Neural crest cell (in vitro differentiated cells): ENCODE results near the gene PEAK1. TPM values are rescaled to one million over a fixed set of nuclear protein-coding genes. Genes with fewer than 3 reads are reported as not detected.

Experiments used
- DNase-seq: peaks from one replicate; pipeline ENCODE4 v3.0.0; 2021; ENCODE audit warnings: low read depth, mixed read lengths, low spot score
- H3K27ac Mint-ChIP-seq: one replicate; pipeline ENCODE4 v1.8.0; 2021; ENCODE audit warnings: mild to moderate bottlenecking, mixed read lengths; ENCODE audit not compliant: unreplicated experiment
- H3K27me3 Mint-ChIP-seq: 2 replicates; pipeline ENCODE4 v1.8.0; 2021; ENCODE audit warnings: low read depth, mild to moderate bottlenecking, mixed read lengths
- H3K36me3 Mint-ChIP-seq: 2 replicates; pipeline ENCODE4 v1.8.0; 2021; ENCODE audit warnings: low read depth, mild to moderate bottlenecking, mixed read lengths
- H3K4me1 Mint-ChIP-seq: 2 replicates; pipeline ENCODE4 v1.8.0; 2021; ENCODE audit warnings: mixed read lengths
- H3K4me3 Mint-ChIP-seq: one replicate; pipeline ENCODE4 v1.8.0; 2021; ENCODE audit warnings: mild to moderate bottlenecking, mixed read lengths
- H3K9me3 Mint-ChIP-seq: 2 replicates; pipeline ENCODE4 v1.8.0; 2021; ENCODE audit warnings: mixed read lengths
- total RNA-seq: library from RNA; stranded (reverse); gene quantifications from 2 replicates; pipeline ENCODE4 v1.2.1, GENCODE V29; 2021
- TF ChIP-seq, protein P1 (sequence below): fragments of 200-600 bp; sonication (generic); conservative IDR thresholded peaks from 2 replicates; pipeline ENCODE4 v1.5.0; 2021; ENCODE audit warnings: antibody characterized with exemption, mild to moderate bottlenecking

The PEAK1 gene
- total RNA-seq, 1 donor from 2014 or later = 26.0 TPM

DNA sequence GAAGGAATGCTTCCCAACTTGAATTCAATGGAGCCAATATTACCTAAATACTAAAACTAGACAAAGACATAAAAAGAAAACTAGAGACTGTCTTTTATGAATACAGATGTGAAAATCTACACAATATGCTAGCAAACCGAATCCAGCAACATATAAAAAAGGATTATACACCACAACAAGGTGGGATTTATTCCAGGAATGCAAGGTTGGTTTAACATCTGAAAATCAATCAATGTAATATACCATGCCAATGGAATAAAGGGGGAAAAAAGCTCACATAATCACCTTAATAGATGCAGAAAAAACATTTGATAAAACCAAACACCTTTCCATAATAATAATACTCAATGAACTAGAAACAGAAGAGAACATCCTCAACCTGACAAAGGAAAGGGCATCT, 279.7 kb downstream of the PEAK1 start:
- no peak overlapping the region for H3K27ac Mint-ChIP-seq
- no peaks in the 10 kb centered on the region for H3K27me3 Mint-ChIP-seq
- DNase-seq = no peak
- H3K36me3 Mint-ChIP-seq = peaks cover 36% of the 10 kb centered on the region
- no peak overlapping the region for H3K4me3 Mint-ChIP-seq
- H3K4me1 Mint-ChIP-seq = no peaks in the 10 kb centered on the region
- peaks cover 8% of the 10 kb centered on the region for H3K9me3 Mint-ChIP-seq
- TF ChIP-seq, protein P1, sequence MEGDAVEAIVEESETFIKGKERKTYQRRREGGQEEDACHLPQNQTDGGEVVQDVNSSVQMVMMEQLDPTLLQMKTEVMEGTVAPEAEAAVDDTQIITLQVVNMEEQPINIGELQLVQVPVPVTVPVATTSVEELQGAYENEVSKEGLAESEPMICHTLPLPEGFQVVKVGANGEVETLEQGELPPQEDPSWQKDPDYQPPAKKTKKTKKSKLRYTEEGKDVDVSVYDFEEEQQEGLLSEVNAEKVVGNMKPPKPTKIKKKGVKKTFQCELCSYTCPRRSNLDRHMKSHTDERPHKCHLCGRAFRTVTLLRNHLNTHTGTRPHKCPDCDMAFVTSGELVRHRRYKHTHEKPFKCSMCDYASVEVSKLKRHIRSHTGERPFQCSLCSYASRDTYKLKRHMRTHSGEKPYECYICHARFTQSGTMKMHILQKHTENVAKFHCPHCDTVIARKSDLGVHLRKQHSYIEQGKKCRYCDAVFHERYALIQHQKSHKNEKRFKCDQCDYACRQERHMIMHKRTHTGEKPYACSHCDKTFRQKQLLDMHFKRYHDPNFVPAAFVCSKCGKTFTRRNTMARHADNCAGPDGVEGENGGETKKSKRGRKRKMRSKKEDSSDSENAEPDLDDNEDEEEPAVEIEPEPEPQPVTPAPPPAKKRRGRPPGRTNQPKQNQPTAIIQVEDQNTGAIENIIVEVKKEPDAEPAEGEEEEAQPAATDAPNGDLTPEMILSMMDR = no peak

DNA sequence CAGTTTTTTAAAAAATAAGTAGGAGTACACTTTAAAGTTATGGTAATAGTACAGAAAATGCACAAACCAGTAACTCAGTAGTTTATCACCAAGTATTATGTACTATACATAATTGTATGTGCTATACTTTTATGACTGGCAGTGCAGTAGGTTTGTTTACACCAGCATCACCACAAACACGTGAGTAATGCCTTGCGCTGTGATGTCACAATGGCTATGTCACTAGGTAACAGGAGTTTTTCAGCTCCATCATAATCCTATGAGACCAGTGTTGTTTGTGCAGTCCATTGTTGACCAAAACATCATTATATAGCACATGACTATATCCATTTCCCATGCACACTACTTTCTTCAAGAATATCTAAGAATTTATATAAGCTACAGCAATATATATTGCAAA, 280.6 kb downstream of the PEAK1 start:
- DNase-seq = no peak
- Mint-ChIP-seq H3K27me3 (no peaks in the 10 kb centered on the region), H3K36me3 (peaks cover 36% of the 10 kb centered on the region), H3K4me1 (no peaks in the 10 kb centered on the region), H3K4me3 (no peak overlapping the region), H3K27ac (peak overlapping the region; percentile 37), H3K9me3 (peaks cover 8% of the 10 kb centered on the region)
- TF ChIP-seq, protein P1 = no peak

DNA sequence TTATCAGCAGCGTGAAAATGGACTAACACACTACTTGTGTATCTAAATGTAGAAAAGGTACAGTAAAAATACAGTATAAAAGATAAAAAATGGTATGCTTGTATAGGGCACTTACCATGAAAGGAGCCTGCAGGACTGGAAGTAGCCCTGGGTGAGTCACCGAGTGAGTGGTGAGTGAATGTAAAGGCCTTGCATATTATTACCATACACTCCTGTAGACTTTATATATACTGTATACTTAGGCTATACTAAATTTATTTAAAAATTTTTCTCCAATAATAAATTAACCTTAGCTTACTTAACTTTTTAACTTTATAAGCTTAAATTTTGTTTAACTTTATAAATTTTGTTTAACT, 281.8 kb downstream of the PEAK1 start:
- DNase-seq = no peak
- H3K4me1 Mint-ChIP-seq = no peaks in the 10 kb centered on the region
- no peaks in the 10 kb centered on the region for H3K27me3 Mint-ChIP-seq
- peaks cover 35% of the 10 kb centered on the region for H3K36me3 Mint-ChIP-seq
- H3K27ac Mint-ChIP-seq = no peak overlapping the region
- no peak overlapping the region for H3K4me3 Mint-ChIP-seq
- TF ChIP-seq, protein P1 = no peak
- H3K9me3 Mint-ChIP-seq = peaks cover 8% of the 10 kb centered on the region

GRCh38 chr15:77135181-77135580, 284.7 kb downstream of the PEAK1 start:
- no peak overlapping the region for H3K27ac Mint-ChIP-seq
- DNase-seq = no peak
- no peaks in the 10 kb centered on the region for H3K27me3 Mint-ChIP-seq
- no peak overlapping the region for H3K4me3 Mint-ChIP-seq
- TF ChIP-seq, protein P1 = no peak
- peaks cover 22% of the 10 kb centered on the region for H3K36me3 Mint-ChIP-seq
- peaks cover 4% of the 10 kb centered on the region for H3K9me3 Mint-ChIP-seq
- no peaks in the 10 kb centered on the region for H3K4me1 Mint-ChIP-seq

DNA sequence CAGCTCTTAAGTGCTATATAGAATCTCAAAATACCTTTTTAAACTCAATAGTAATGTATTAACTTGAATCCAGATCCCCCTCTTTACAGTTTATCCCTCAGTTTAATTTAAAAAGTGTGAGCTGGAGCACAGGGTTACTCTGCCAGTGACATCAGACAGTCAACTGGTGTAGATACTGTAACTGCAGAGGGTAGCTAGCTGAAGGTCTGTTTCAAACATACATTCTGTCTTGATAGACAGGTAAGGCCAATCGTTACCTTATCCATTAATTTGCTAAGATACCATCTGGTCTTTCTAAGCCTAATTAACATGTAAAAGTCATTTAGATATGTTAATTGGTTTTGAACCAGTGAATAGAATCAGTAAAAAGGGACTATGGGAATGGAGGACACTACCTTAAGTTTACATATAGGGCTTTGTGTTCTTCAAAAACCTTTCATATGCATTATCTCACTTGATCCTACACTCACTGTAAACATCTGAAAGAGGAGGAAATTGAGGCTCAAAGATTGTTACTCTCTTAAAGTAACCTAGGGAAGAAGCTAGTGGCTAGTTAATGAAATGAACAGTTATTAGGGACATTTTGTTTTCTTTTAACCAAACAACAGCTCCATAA, 289.5 kb downstream of the PEAK1 start:
- Mint-ChIP-seq H3K4me1 (no peaks in the 10 kb centered on the region), H3K4me3 (no peak overlapping the region), H3K27ac (no peak overlapping the region), H3K9me3 (no peaks in the 10 kb centered on the region), H3K36me3 (peaks cover 6% of the 10 kb centered on the region), H3K27me3 (no peaks in the 10 kb centered on the region)
- DNase-seq = no peak
- TF ChIP-seq, protein P1 = no peak
